RCC 7860 (cell line): ENCODE data around the gene PTGR1.
"Not testable (repeated sequence)": the region's sequence is repeated elsewhere in the genome, so short reads cannot be mapped to it uniquely, and the experiment has no call there.

ENCODE experiments used
- DNase-seq: peaks from one replicate; pipeline ENCODE4 v3.0.0-alpha.2; 2015; ENCODE audit warnings: low spot score
- FAIRE-seq: peaks from 2 replicates; lab custom pipeline; 2012; peaks lifted over from hg19 to GRCh38; lab: Jason Lieb, UNC

PTGR1 gene

GRCh38 chr9:111599092-111599954 is at the start of gene PTGR1:
PTGR1 (minus strand) TSS chr9:111599647; CDS start chr9:111597422, 2,225 bp downstream.
- FAIRE-seq (peak; percentile 66), DNase-seq (peak; percentile 78)

GRCh38 chr9:111649016-111649415 is 49.6 kb upstream of the PTGR1 start:
- DNase-seq (no peak), FAIRE-seq (no peak)

- no peak for FAIRE-seq
- no peak for DNase-seq
Measured at GRCh38 chr9:111648066-111648465, 48.6 kb upstream of the PTGR1 start.

GRCh38 chr9:111646417-111646816 is 47.0 kb upstream of the PTGR1 start:
- FAIRE-seq (no peak), DNase-seq (no peak)

GRCh38 chr9:111645806-111646205 is 46.4 kb upstream of the PTGR1 start:
- FAIRE-seq: no peak

GRCh38 chr9:111644195-111644772 is 44.8 kb upstream of the PTGR1 start:
- FAIRE-seq (no peak), DNase-seq (no peak)

More at GRCh38 chr9:111645806-111646205, 46.4 kb upstream of the PTGR1 start:
- DNase-seq: no peak

GRCh38 chr9:111637421-111637950 is 38.0 kb upstream of the PTGR1 start:
- DNase-seq (no peak), FAIRE-seq (no peak)

- DNase-seq (no peak), FAIRE-seq (no peak)
Measured at GRCh38 chr9:111634860-111635259, 35.4 kb upstream of the PTGR1 start.

- no peak for FAIRE-seq
- no peak for DNase-seq
Measured at GRCh38 chr9:111633389-111633736, 33.9 kb upstream of the PTGR1 start.

GRCh38 chr9:111632695-111633388 is 33.4 kb upstream of the PTGR1 start:
- no peak for FAIRE-seq

GRCh38 chr9:111632060-111632459 is 32.6 kb upstream of the PTGR1 start:
- DNase-seq (no peak), FAIRE-seq (no peak)

More at GRCh38 chr9:111632695-111633388, 33.4 kb upstream of the PTGR1 start:
- DNase-seq: no peak

- peak; percentile 83 for FAIRE-seq
- DNase-seq: peak; percentile 99
Measured at GRCh38 chr9:111631214-111631971, 31.9 kb upstream of the PTGR1 start, which contains the start of gene DNAJC25. DNAJC25 (plus strand) TSS chr9:111631334; CDS start chr9:111631408, 74 bp downstream.

- no peak for FAIRE-seq
- no peak for DNase-seq
Measured at GRCh38 chr9:111630964-111631213, 31.4 kb upstream of the PTGR1 start.

GRCh38 chr9:111630182-111630963 is 30.9 kb upstream of the PTGR1 start:
- DNase-seq (no peak), FAIRE-seq (peak; percentile 53)

- DNase-seq (no peak), FAIRE-seq (no peak)
Measured at GRCh38 chr9:111628411-111628810, 29.0 kb upstream of the PTGR1 start.

GRCh38 chr9:111627260-111627963 is 28.0 kb upstream of the PTGR1 start:
- FAIRE-seq (no peak), DNase-seq (no peak)

- FAIRE-seq: peak; percentile 93
- peak; percentile 86 for DNase-seq
Measured at GRCh38 chr9:111622626-111623025, 23.2 kb upstream of the PTGR1 start.

GRCh38 chr9:111621895-111622480 is 22.5 kb upstream of the PTGR1 start:
- DNase-seq (no peak), FAIRE-seq (no peak)

GRCh38 chr9:111617349-111617748 is 17.9 kb upstream of the PTGR1 start:
- not testable (repeated sequence) for FAIRE-seq, DNase-seq
